Measurements from ENCODE around the gene ZNF582.

ZNF582 gene

DNA sequence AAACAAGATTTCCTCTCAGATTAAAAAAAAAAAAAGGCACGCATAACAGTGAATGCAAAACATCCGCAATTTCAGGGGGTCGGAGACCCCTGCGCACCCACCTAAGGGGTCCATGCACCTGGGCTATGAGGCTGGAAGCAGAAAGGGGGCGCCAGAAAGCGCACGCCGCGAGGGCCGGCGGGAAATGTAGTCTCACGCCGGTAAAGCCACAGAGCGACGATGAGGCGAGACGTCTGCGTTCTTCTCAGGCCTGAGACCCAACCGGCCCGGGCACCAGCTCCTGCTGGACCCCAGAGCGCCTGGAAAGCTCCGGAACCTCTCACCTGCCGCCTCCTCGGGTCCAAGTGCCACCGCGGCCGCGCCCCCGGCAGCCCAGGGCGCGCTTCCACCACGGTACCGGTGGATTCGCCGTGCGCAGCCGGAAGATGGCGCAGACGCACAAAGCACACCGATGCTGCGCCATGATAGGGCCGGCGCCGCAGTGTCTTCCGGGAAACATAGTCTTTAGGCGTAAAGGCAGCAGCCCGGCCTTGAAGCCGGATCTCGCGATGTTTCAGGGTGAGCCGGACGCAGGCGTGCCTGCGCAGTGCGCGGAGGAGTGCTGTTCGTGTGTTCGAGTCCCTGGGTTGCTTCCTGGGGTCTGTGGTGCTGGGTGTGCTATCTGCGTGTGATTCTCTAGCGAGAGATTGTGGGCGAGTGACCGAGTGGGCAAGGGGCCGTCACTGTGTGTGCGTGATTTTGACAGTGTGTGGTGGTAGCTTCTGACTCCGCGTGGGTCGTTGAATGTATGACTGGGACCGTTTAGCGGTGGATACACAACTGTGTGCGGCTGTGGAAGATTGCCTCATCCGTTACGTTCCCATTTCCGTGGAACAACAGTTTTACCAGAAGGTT lies at the start of gene ZNF582:
Gene ZNF582 (minus strand): TSS at position 416 of the 894 bp plus-strand sequence. CDS start 1,782 bp downstream, outside the sequence.
- peak; percentile 77 for TF ChIP-seq CTCF (IDR thresholded peaks at IDR 0.05; ENCODE audit: borderline replicate concordance, insufficient read depth, low read depth, low read length)
- H3K4me3 ChIP-seq (ENCODE audit: low read depth, low read length) = peak within 1 kb of the TSS; percentile 60

- no peak overlapping the region for H3K4me3 ChIP-seq (ENCODE audit: low read depth, low read length)
- TF ChIP-seq CTCF (IDR thresholded peaks at IDR 0.05; ENCODE audit: borderline replicate concordance, insufficient read depth, low read depth, low read length) = no peak
These were observed 48.0 kb upstream of the ZNF582 start for GRCh38 chr19:56441206-56441792.

DNA sequence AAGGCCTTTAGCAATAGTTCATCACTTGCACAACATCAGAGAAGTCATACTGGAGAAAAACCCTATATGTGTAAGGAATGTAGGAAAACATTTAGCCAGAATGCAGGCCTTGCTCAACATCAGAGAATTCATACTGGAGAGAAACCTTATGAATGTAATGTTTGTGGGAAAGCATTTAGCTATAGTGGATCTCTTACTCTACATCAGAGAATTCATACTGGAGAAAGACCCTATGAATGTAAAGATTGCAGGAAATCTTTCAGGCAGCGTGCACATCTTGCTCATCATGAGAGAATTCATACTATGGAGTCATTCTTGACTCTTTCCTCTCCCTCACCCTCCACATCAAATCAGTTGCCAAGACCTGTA lies 30.6 kb upstream of the ZNF582 start:
- TF ChIP-seq CTCF (IDR thresholded peaks at IDR 0.05; ENCODE audit: borderline replicate concordance, insufficient read depth, low read depth, low read length) = no peak
- no peak overlapping the region for H3K4me3 ChIP-seq (ENCODE audit: low read depth, low read length)

DNA sequence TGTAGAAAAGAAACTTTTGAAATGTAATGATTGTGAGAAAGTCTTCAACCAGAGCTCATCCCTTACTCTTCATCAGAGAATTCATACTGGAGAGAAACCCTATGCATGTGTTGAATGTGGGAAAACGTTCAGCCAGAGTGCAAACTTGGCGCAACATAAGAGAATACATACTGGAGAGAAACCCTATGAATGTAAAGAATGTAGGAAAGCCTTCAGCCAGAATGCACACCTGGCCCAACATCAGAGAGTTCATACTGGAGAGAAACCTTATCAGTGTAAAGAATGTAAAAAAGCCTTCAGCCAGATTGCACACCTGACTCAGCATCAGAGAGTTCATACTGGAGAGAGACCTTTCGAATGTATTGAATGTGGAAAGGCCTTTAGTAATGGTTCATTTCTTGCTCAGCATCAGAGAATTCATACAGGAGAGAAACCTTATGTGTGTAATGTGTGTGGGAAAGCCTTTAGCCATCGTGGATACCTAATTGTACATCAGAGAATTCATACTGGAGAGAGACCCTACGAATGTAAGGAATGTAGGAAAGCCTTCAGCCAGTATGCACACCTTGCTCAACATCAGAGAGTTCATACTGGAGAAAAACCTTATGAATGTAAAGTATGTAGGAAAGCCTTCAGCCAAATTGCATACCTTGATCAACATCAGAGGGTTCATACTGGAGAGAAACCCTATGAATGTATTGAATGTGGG lies 30.1 kb upstream of the ZNF582 start:
- TF ChIP-seq CTCF (IDR thresholded peaks at IDR 0.05; ENCODE audit: borderline replicate concordance, insufficient read depth, low read depth, low read length) = no peak
- H3K4me3 ChIP-seq (ENCODE audit: low read depth, low read length) = no peak overlapping the region

- no peak for TF ChIP-seq CTCF (IDR thresholded peaks at IDR 0.05; ENCODE audit: borderline replicate concordance, insufficient read depth, low read depth, low read length)
- no peak overlapping the region for H3K4me3 ChIP-seq (ENCODE audit: low read depth, low read length)
These were observed 11.7 kb upstream of the ZNF582 start for GRCh38 chr19:56405062-56405461.

DNA sequence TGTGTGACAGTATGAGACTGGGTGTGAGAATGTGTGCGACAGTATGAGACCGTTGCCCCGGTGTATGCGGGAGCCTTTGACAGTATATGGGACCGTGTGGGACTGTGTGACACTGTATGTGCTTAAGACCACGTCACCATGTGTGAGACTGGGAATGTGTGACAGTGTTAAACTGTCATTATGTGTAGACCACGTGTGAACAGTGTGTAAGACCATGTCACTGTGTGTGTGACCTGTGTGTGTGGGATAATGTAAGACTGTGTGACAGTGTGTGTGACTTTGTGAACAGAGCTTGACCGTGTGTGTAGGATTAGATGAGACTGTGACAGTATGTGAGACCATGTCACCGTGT lies 11.3 kb upstream of the ZNF582 start:
- peak overlapping the region; percentile 77 for H3K4me3 ChIP-seq (ENCODE audit: low read depth, low read length)
- no peak for TF ChIP-seq CTCF (IDR thresholded peaks at IDR 0.05; ENCODE audit: borderline replicate concordance, insufficient read depth, low read depth, low read length)

All from GM12875 (cell line).